ENCODE results near the gene DNAJC18.
A peak's percentile ranks its signal among the peaks of the same experiment; 100 is the strongest.

The DNAJC18 gene

GRCh38 chr5:139439013-139439903, at the start of gene DNAJC18 (continued):
- TF ChIP-seq ZNF660 (tag by site-specific recombination; IDR thresholded peaks at IDR 0.05), result no peak
- no peak for TF ChIP-seq PRDM1 (tag by site-specific recombination; IDR thresholded peaks at IDR 0.05)
- peak; percentile 99 for TF ChIP-seq ZNF600 (tag by site-specific recombination; IDR thresholded peaks at IDR 0.05)
- peak; percentile 74 for TF ChIP-seq REST (tag by site-specific recombination; IDR thresholded peaks at IDR 0.05)
- TF ChIP-seq ZBTB49 (tag by site-specific recombination; IDR thresholded peaks at IDR 0.05; ENCODE audit: low read depth), result no peak
- peak; percentile 87 for TF ChIP-seq ZNF610 (tag by site-specific recombination; IDR thresholded peaks at IDR 0.05; ENCODE audit: borderline replicate concordance)
- no peak for TF ChIP-seq ZNF645 (tag by site-specific recombination; IDR thresholded peaks at IDR 0.05)
- TF ChIP-seq HOXA7 (CRISPR knock-in tag; IDR thresholded peaks at IDR 0.05; ENCODE audit: borderline replicate concordance), result no peak
- TF ChIP-seq ZSCAN18 (tag by site-specific recombination; IDR thresholded peaks at IDR 0.05), result peak; percentile 66; the same call in 1 of the 2 replicates
- no peak for TF ChIP-seq ELK4 (IDR thresholded peaks at IDR 0.05; ENCODE audit: borderline replicate concordance, low read depth, low read length)
- peak; percentile 91 for TF ChIP-seq ZBTB21 (tag by site-specific recombination; IDR thresholded peaks at IDR 0.05)
- TF ChIP-seq GLI4 (tag by site-specific recombination; IDR thresholded peaks at IDR 0.05), result no peak
- no peak for TF ChIP-seq ZNF510 (tag by site-specific recombination; IDR thresholded peaks at IDR 0.05; ENCODE audit: insufficient replicate concordance)
- no peak for TF ChIP-seq GFI1B (tag by site-specific recombination; IDR thresholded peaks at IDR 0.05)
- peak; percentile 67; the same call in 1 of the 2 replicates for TF ChIP-seq KLF7 (tag by site-specific recombination; IDR thresholded peaks at IDR 0.05; ENCODE audit: borderline replicate concordance)
- TF ChIP-seq SCRT1 (tag by site-specific recombination; IDR thresholded peaks at IDR 0.05; ENCODE audit: borderline replicate concordance), result peak; percentile 97
- no peak for TF ChIP-seq ZNF19 (tag by site-specific recombination; IDR thresholded peaks at IDR 0.05; ENCODE audit: low read depth)
- TF ChIP-seq ATF2 (tag by site-specific recombination; IDR thresholded peaks at IDR 0.05; ENCODE audit: low read depth), result no peak
- TF ChIP-seq PBX3 (CRISPR knock-in tag; IDR thresholded peaks at IDR 0.05), result no peak; the same call in 1 of the 2 replicates
- no peak for TF ChIP-seq TCF7L2 (IDR thresholded peaks at IDR 0.05; ENCODE audit: borderline replicate concordance, low read depth, low read length)
- no peak for TF ChIP-seq ZNF426 (tag by site-specific recombination; IDR thresholded peaks at IDR 0.05)
- no peak for TF ChIP-seq ZNF768 (tag by site-specific recombination; IDR thresholded peaks at IDR 0.05)
- TF ChIP-seq ZNF513 (tag by site-specific recombination; IDR thresholded peaks at IDR 0.05), result no peak
- no peak for TF ChIP-seq ZNF544 (tag by site-specific recombination; IDR thresholded peaks at IDR 0.05)

All from HEK293 (cell line).